Germinal center (tissue), 1 donor: ENCODE data around the gene MCM10.
"Not testable (repeated sequence)": the region's sequence is repeated elsewhere in the genome, so short reads cannot be mapped to it uniquely, and the experiment has no call there.

ENCODE experiments used
- DNase-seq: peaks from one replicate; pipeline ENCODE4 v3.0.0; 2012; ENCODE audit warnings: mixed read lengths, low spot score

MCM10 gene

GRCh38 chr10:13221572-13221971 is 60.2 kb downstream of the MCM10 start:
- DNase-seq = no peak

- no peak for DNase-seq
Measured at GRCh38 chr10:13222151-13222550, 60.8 kb downstream of the MCM10 start.

GRCh38 chr10:13222566-13222965 is 61.2 kb downstream of the MCM10 start:
- no peak for DNase-seq

GRCh38 chr10:13223241-13223640 is 61.9 kb downstream of the MCM10 start:
- DNase-seq = no peak

GRCh38 chr10:13224210-13224995 is 63.0 kb downstream of the MCM10 start:
- no peak for DNase-seq

GRCh38 chr10:13225601-13226000 is 64.2 kb downstream of the MCM10 start:
- DNase-seq = no peak

- DNase-seq = no peak
Measured at GRCh38 chr10:13227031-13227430, 65.7 kb downstream of the MCM10 start.

- no peak for DNase-seq
Measured at GRCh38 chr10:13231190-13231589, 69.8 kb downstream of the MCM10 start.

GRCh38 chr10:13231808-13232207 is 70.5 kb downstream of the MCM10 start:
- no peak for DNase-seq

- no peak for DNase-seq
Measured at GRCh38 chr10:13233358-13233757, 72.0 kb downstream of the MCM10 start.

GRCh38 chr10:13234172-13234571 is 72.8 kb downstream of the MCM10 start, which contains the start of gene UCMA:
TSS of gene UCMA (minus strand) at chr10:13234374. CDS start at chr10:13234258, 116 bp downstream.
- DNase-seq = no peak

- not testable (repeated sequence) for DNase-seq
Measured at GRCh38 chr10:13234736-13235135, 73.4 kb downstream of the MCM10 start.

- no peak for DNase-seq
Measured at GRCh38 chr10:13236638-13237037, 75.3 kb downstream of the MCM10 start.

- no peak for DNase-seq
Measured at GRCh38 chr10:13238271-13239077, 77.1 kb downstream of the MCM10 start.

- DNase-seq = no peak
Measured at GRCh38 chr10:13239923-13240322, 78.6 kb downstream of the MCM10 start.

- DNase-seq = no peak
Measured at GRCh38 chr10:13241613-13242012, 80.3 kb downstream of the MCM10 start.

- DNase-seq = not testable (repeated sequence)
Measured at GRCh38 chr10:13242260-13242659, 80.9 kb downstream of the MCM10 start.

- no peak for DNase-seq
Measured at GRCh38 chr10:13247246-13247645, 85.9 kb downstream of the MCM10 start.

GRCh38 chr10:13247784-13248183 is 86.4 kb downstream of the MCM10 start:
- no peak for DNase-seq

- no peak for DNase-seq
Measured at GRCh38 chr10:13253726-13254125, 92.4 kb downstream of the MCM10 start.

GRCh38 chr10:13256627-13257026 is 95.3 kb downstream of the MCM10 start:
- DNase-seq = no peak

- no peak for DNase-seq
Measured at GRCh38 chr10:13257621-13258140, 96.3 kb downstream of the MCM10 start.
